Adrenal gland (tissue), 5 donors: Measurements from ENCODE around the gene TM9SF1.

ENCODE experiments used
- POLR2A ChIP-seq, 2 donors: fragments of 450-650 bp; IDR thresholded peaks; one replicate each; pipeline ENCODE4 v1.6.1; 2017; ENCODE audit warnings: antibody characterized with exemption in 2 of 2, mild to moderate bottlenecking in 2 of 2, moderate library complexity in 1 of 2
- TF ChIP-seq, protein P1 (sequence below), 6 experiments: fragments of 450-650 bp in 4 of 6; fragments of 200-600 bp in 2 of 6; sonication (generic) in 1 of 6; IDR thresholded peaks; 1 replicate in 5 of 6; 2 replicates in 1 of 6; pipeline versions ENCODE4 v1.5.1 to v1.8.0; 2016 to 2021; ENCODE audit warnings: antibody characterized with exemption in 6 of 6, mild to moderate bottlenecking in 2 of 6, moderate library complexity in 1 of 6
- donor health status: DM: no; HTN: no; CAD: no.

DNA sequence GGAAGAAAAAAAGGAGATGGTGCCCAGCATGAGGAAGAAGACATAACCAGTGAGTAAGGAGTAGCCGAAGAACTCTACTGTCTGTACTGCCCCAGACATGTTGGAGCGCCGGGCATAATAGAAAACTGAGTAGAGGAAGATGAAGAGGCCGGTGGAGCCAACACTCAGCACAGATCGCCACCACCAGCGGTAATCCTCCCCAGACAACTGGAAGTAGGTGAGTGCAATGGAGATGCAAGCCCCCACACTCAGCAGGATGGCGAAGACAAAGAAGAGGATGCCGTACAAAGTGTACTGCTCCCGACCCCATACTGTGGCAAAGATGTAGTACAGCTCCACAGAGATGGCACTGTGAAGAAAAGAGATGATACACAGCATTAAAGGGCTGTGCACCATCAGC, 5.8 kb downstream of the TM9SF1 start:
- TF ChIP-seq, protein P1, sequence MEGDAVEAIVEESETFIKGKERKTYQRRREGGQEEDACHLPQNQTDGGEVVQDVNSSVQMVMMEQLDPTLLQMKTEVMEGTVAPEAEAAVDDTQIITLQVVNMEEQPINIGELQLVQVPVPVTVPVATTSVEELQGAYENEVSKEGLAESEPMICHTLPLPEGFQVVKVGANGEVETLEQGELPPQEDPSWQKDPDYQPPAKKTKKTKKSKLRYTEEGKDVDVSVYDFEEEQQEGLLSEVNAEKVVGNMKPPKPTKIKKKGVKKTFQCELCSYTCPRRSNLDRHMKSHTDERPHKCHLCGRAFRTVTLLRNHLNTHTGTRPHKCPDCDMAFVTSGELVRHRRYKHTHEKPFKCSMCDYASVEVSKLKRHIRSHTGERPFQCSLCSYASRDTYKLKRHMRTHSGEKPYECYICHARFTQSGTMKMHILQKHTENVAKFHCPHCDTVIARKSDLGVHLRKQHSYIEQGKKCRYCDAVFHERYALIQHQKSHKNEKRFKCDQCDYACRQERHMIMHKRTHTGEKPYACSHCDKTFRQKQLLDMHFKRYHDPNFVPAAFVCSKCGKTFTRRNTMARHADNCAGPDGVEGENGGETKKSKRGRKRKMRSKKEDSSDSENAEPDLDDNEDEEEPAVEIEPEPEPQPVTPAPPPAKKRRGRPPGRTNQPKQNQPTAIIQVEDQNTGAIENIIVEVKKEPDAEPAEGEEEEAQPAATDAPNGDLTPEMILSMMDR (IDR thresholded peaks at IDR 0.05), result no peak
- no peak for TF ChIP-seq POLR2A (IDR thresholded peaks at IDR 0.05)
